Colonic mucosa (tissue), 4 donors: ENCODE measurements around the gene FHIT. TPM values are rescaled to one million over a fixed set of nuclear protein-coding genes. Genes with fewer than 3 reads are reported as not detected.

Experiments used
- DNase-seq: peaks from one replicate; pipeline ENCODE4 v3.0.0-alpha.2; 2020
- H3K27ac ChIP-seq: fragments of 200-600 bp; one replicate; pipeline ENCODE4 v1.8.0; 2021
- H3K27me3 ChIP-seq: fragments of 200-600 bp; one replicate; pipeline ENCODE4 v1.8.0; 2021
- H3K36me3 ChIP-seq: fragments of 200-600 bp; one replicate; pipeline ENCODE4 v1.8.0; 2021
- H3K4me1 ChIP-seq: fragments of 200-600 bp; one replicate; pipeline ENCODE4 v1.8.0; 2021; ENCODE audit warnings: mild to moderate bottlenecking
- H3K4me3 ChIP-seq: fragments of 200-600 bp; one replicate; pipeline ENCODE4 v1.8.0; 2021
- H3K9ac ChIP-seq, 2 donors: one replicate each; pipeline ENCODE4 v1.7.0; 2013; ENCODE audit warnings: control low read depth in 2 of 2, low read depth in 2 of 2, low read length in 2 of 2
- H3K9me3 ChIP-seq: fragments of 200-600 bp; one replicate; pipeline ENCODE4 v1.8.0; 2021
- CTCF ChIP-seq: fragments of 200-600 bp; IDR thresholded peaks from one replicate; pipeline ENCODE4 v1.8.0; 2022; ENCODE audit warnings: antibody characterized with exemption, mild to moderate bottlenecking
- intact Hi-C: fragments of 100-400 bp; cut with DNase I; formaldehyde crosslinking; loops from one replicate; pipeline ENCODE4 v1.14.1; 2022
- total RNA-seq, 2 donors: library from RNA; stranded (reverse); fragmentation: NEBNext Ultra II Directional in 1 of 2; extraction: Animal tissue kit (Norgen Biotek cat#: 25700) in 1 of 2; gene quantifications; one replicate each; pipeline ENCODE4 v1.2.1, GENCODE V29; 2021
- donor health status: healthy.
- donor health status: DM: no; HTN: no; CAD: no.
- donor health status: DM: no; HTN: no; CAD: no.

The FHIT gene
- total RNA-seq, 2 donors from 2014 or later: 7.7 to 9.4 TPM

GRCh38 chr3:60933824-60934223 lies 317.4 kb downstream of the FHIT start:
- no peaks in the 10 kb centered on the region for H3K27me3 ChIP-seq
- H3K4me3 ChIP-seq: no peak overlapping the region
- no peak overlapping the region for H3K27ac ChIP-seq
- TF ChIP-seq CTCF: no peak
- DNase-seq: no peak
- intact Hi-C loops: no loop called here
- no peaks in the 10 kb centered on the region for H3K4me1 ChIP-seq
- H3K9me3 ChIP-seq: no peaks in the 10 kb centered on the region
- H3K9ac ChIP-seq: no peak overlapping the region
- H3K36me3 ChIP-seq: no peaks in the 10 kb centered on the region

DNA sequence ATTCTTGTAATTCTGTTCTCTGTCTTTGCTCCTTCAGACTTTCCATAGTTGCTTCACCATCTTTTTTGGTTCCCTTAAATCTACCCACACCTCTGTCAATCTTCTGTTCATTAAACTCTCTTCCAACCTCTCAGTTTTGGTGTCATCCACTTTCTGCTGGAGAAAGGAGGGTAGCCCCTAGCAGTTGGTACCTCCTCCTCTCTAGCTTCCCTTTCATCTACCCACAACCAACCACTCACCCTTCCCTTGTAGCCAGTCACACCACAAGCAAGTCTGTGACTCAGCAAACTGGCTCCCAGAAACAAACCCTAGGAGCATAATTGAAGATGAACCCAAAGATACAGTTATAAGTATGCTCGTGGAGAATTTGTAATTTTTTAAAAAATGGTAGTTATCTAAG lies 318.6 kb downstream of the FHIT start:
- Histone ChIP-seq H3K27ac (no peak overlapping the region), H3K9ac (no peak overlapping the region), H3K27me3 (no peaks in the 10 kb centered on the region), H3K36me3 (no peaks in the 10 kb centered on the region), H3K4me3 (no peak overlapping the region), H3K9me3 (no peaks in the 10 kb centered on the region), H3K4me1 (no peaks in the 10 kb centered on the region)
- intact Hi-C loops: no loop called here
- DNase-seq: no peak
- TF ChIP-seq CTCF: no peak

- H3K9me3 ChIP-seq: no peaks in the 10 kb centered on the region
- H3K27me3 ChIP-seq: no peaks in the 10 kb centered on the region
- no peaks in the 10 kb centered on the region for H3K4me1 ChIP-seq
- no peak overlapping the region for H3K9ac ChIP-seq
- intact Hi-C loops: no loop called here
- no peak for TF ChIP-seq CTCF
- H3K4me3 ChIP-seq: no peak overlapping the region
- H3K27ac ChIP-seq: no peak overlapping the region
- H3K36me3 ChIP-seq: no peaks in the 10 kb centered on the region
- no peak for DNase-seq
These were observed 319.1 kb downstream of the FHIT start for GRCh38 chr3:60932170-60932569.

GRCh38 chr3:60931452-60931851 lies 319.8 kb downstream of the FHIT start:
- H3K9ac ChIP-seq: no peak overlapping the region
- H3K27ac ChIP-seq: no peak overlapping the region
- no peaks in the 10 kb centered on the region for H3K27me3 ChIP-seq
- no peaks in the 10 kb centered on the region for H3K36me3 ChIP-seq
- DNase-seq: no peak
- no peak overlapping the region for H3K4me3 ChIP-seq
- no peaks in the 10 kb centered on the region for H3K4me1 ChIP-seq
- H3K9me3 ChIP-seq: no peaks in the 10 kb centered on the region
- intact Hi-C loops: no loop called here
- no peak for TF ChIP-seq CTCF

- intact Hi-C loops: no loop called here
- no peak overlapping the region for H3K4me3 ChIP-seq
These were observed 330.7 kb downstream of the FHIT start for GRCh38 chr3:60920519-60920918.

More at GRCh38 chr3:60920519-60920918, 330.7 kb downstream of the FHIT start:
- no peak for TF ChIP-seq CTCF
- no peaks in the 10 kb centered on the region for H3K36me3 ChIP-seq
- no peak overlapping the region for H3K27ac ChIP-seq
- H3K9ac ChIP-seq: no peak overlapping the region
- H3K4me1 ChIP-seq: no peaks in the 10 kb centered on the region
- H3K27me3 ChIP-seq: no peaks in the 10 kb centered on the region
- H3K9me3 ChIP-seq: no peaks in the 10 kb centered on the region
- no peak for DNase-seq
